ENCODE data around the gene FAM98B. TPM values are rescaled to one million over a fixed set of nuclear protein-coding genes. Genes with fewer than 3 reads are reported as not detected.

FAM98B gene
- total and polyA plus RNA-seq, 2 of the 8 experiments (the other 6 are each of a cell fraction or from before 2014, with no cell fraction given): 5.9 to 48.4 TPM

DNA sequence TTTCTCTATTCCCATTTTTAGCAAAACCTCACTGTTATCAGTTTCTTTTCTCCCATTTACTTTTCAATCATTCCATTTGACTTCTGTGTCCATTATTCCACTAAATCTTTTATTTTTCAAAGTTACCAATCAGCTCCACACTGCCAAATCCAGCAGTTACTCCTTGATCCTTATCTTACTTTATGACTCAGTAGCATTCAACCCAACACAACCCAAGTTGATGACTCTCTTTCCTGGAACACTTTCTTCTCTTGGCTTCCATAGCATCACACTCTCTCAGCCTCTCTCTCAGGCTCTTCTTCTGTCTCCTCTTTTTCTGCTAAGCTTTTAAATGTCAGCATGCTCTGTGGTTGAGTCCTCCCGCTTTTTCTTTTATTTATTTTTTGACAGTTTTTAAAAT lies 74.4 kb downstream of the FAM98B start (continued):
- TF ChIP-seq CHD7 (IDR thresholded peaks at IDR 0.05; ENCODE audit: insufficient replicate concordance, low read length) (no peak), ZNF274 (IDR thresholded peaks at IDR 0.05; ENCODE audit: borderline replicate concordance, extremely low read depth, low read length) (no peak), TCF12 (IDR thresholded peaks at IDR 0.05; ENCODE audit: low read depth, low read length) (no peak)
